T-cell (primary cell): Measurements from ENCODE around the gene AREL1. TPM values are rescaled to one million over a fixed set of nuclear protein-coding genes. Genes with fewer than 3 reads are reported as not detected.

Source experiments
- ATAC-seq, 4 experiments: fragments of 200-7000 bp in 3 of 4; fragments of 150-1000 bp in 1 of 4; cut with Tn5 transposase; replicated peaks in 1 of 4; 1 replicate in 3 of 4; 2 replicates in 1 of 4; pipeline ENCODE4 v1.10.0; 2021; ENCODE audit warnings: moderate library complexity in 3 of 4, mild to moderate bottlenecking in 2 of 4, moderate number of reproducible peaks in 1 of 4
- CTCF ChIA-PET, 2 donors: fragments of 300-600 bp; sonication (Branson Sonifier 250); formaldehyde crosslinking; loops; one replicate each; lab custom pipeline; 2022; ENCODE audit warnings: antibody characterized with exemption in 2 of 2; lab: Charles Lee
- POLR2A ChIA-PET, 2 donors: fragments of 300-600 bp; sonication (Branson Sonifier 250); formaldehyde crosslinking; loops; one replicate each; lab custom pipeline; 2022; ENCODE audit warnings: antibody characterized with exemption in 2 of 2; lab: Charles Lee
- DNase-seq, 35 experiments: peaks; one replicate each; pipeline versions ENCODE4 v3.0.0 to v3.0.0-alpha.2; 2013 to 2023
- H3K27ac ChIP-seq: one replicate; pipeline ENCODE4 v1.5.1; 2013; ENCODE audit warnings: low read length
- H3K27me3 ChIP-seq, 2 experiments: replicated peaks in 1 of 2; 1 replicate in 1 of 2; 2 replicates in 1 of 2; pipeline versions ENCODE4 v1.6.1 to v1.7.0; 2013; ENCODE audit warnings: low read length in 1 of 2, mixed read lengths in 1 of 2; ENCODE audit not compliant: control insufficient read depth in 2 of 2, insufficient read depth in 2 of 2; ENCODE audit errors: extremely low read depth in 1 of 2
- H3K36me3 ChIP-seq, 2 donors: 1 replicate in 1 of 2; 2 replicates in 1 of 2; pipeline versions ENCODE4 v1.6.1 to v1.7.0; 2013; ENCODE audit warnings: low read length in 1 of 2; ENCODE audit not compliant: control insufficient read depth in 2 of 2, insufficient read depth in 1 of 2; ENCODE audit errors: extremely low read depth in 1 of 2
- H3K4me1 ChIP-seq, 2 experiments: 1 replicate in 1 of 2; 2 replicates in 1 of 2; pipeline versions ENCODE4 v1.6.1 to v1.7.0; 2013; ENCODE audit warnings: low read length in 2 of 2, mixed read lengths in 1 of 2; ENCODE audit not compliant: insufficient read depth in 2 of 2, control insufficient read depth in 1 of 2; ENCODE audit errors: extremely low read depth in 1 of 2
- H3K4me3 ChIP-seq, 2 donors: 1 replicate in 1 of 2; 2 replicates in 1 of 2; pipeline versions ENCODE4 v1.5.1 to v1.7.0; 2013; ENCODE audit warnings: mild to moderate bottlenecking in 2 of 2, low read length in 1 of 2, moderate library complexity in 1 of 2; ENCODE audit not compliant: control insufficient read depth in 1 of 2; ENCODE audit errors: extremely low read depth in 1 of 2
- H3K9me3 ChIP-seq: 2 replicates; pipeline ENCODE4 v1.7.0; 2013
- H3K27ac Mint-ChIP-seq, 2 donors: one replicate each; pipeline ENCODE4 v1.8.0; 2020 to 2021; ENCODE audit warnings: mild to moderate bottlenecking in 2 of 2, mixed read lengths in 2 of 2
- H3K27me3 Mint-ChIP-seq, 2 donors: one replicate each; pipeline ENCODE4 v1.8.0; 2021 to 2022; ENCODE audit warnings: mixed read lengths in 2 of 2
- H3K36me3 Mint-ChIP-seq: one replicate; pipeline ENCODE4 v1.8.0; 2021; ENCODE audit warnings: mixed read lengths
- H3K4me1 Mint-ChIP-seq, 3 donors: one replicate each; pipeline ENCODE4 v1.8.0; 2020 to 2022; ENCODE audit warnings: mixed read lengths in 3 of 3, mild to moderate bottlenecking in 1 of 3
- H3K4me3 Mint-ChIP-seq, 3 donors: one replicate each; pipeline ENCODE4 v1.8.0; 2020 to 2022; ENCODE audit warnings: mild to moderate bottlenecking in 3 of 3, mixed read lengths in 3 of 3, moderate library complexity in 3 of 3
- H3K9me3 Mint-ChIP-seq, 3 donors: one replicate each; pipeline ENCODE4 v1.8.0; 2020 to 2022; ENCODE audit warnings: mixed read lengths in 3 of 3
- WGBS: methylation state at CpG from one replicate; pipeline ENCODE4 v1.1.5; 2013; ENCODE audit warnings: missing lambda C conversion rate; ENCODE audit not compliant: insufficient coverage; 5-methylcytosine and 5-hydroxymethylcytosine counted together
- total RNA-seq, 35 experiments: library from RNA in 6 of 35; stranded (reverse) in 6 of 35; fragments of 120-200 nt in 1 of 35; gene quantifications; one replicate each; pipeline versions ENCODE4 v1.2.1 to v1.2.4 and lab custom pipeline; 2013 to 2026

The AREL1 gene
- total RNA-seq, 5 donors from 2014 or later (not counting 1 experiment from before 2014, with no cell fraction given), result 38.7 to 46.2 (median 42.3) TPM

- ATAC-seq (no peak), DNase-seq (no peak)
- Mint-ChIP-seq H3K27me3 (no peaks in the 10 kb centered on the region), H3K9me3 (no peaks in the 10 kb centered on the region), H3K4me3 (no peak overlapping the region), H3K36me3 (peaks cover 62% of the 10 kb centered on the region), H3K4me1 (peaks cover 22 to 34% (median 24%) of the 10 kb centered on the region in 3 donors), H3K27ac (peak overlapping the region; percentile 60 to 84)
- Histone ChIP-seq H3K4me1 (peaks cover 9 to 15% of the 10 kb centered on the region in 2 experiments), H3K27ac (no peak overlapping the region), H3K4me3 (no peak overlapping the region), H3K27me3 (no peaks in the 10 kb centered on the region), H3K36me3 (peaks cover 0 to 64% of the 10 kb centered on the region in 2 donors), H3K9me3 (no peaks in the 10 kb centered on the region)
- 38% methylated on average over 1 of the region's 3 CpGs for WGBS
- CTCF ChIA-PET, result no interaction called here
- POLR2A ChIA-PET, result no interaction called here
Observed at GRCh38 chr14:74683406-74683805, 29.5 kb downstream of the AREL1 start.

GRCh38 chr14:74682169-74682952 is 30.5 kb downstream of the AREL1 start:
- H3K9me3 ChIP-seq, result no peaks in the 10 kb centered on the region
- Mint-ChIP-seq H3K27ac (no peak overlapping the region), H3K4me3 (no peak overlapping the region), H3K4me1 (peaks cover 22 to 34% (median 24%) of the 10 kb centered on the region in 3 donors), H3K27me3 (no peaks in the 10 kb centered on the region), H3K9me3 (no peaks in the 10 kb centered on the region), H3K36me3 (peaks cover 57% of the 10 kb centered on the region)
- POLR2A ChIA-PET, result no interaction called here
- H3K4me1 ChIP-seq, result peaks cover 9 to 15% of the 10 kb centered on the region in 2 experiments
- CTCF ChIA-PET, result no interaction called here
- H3K27ac ChIP-seq, result no peak overlapping the region
- ATAC-seq, result no peak
- H3K4me3 ChIP-seq, result no peak overlapping the region
- H3K27me3 ChIP-seq, result no peaks in the 10 kb centered on the region
- peaks cover 0 to 58% of the 10 kb centered on the region in 2 donors for H3K36me3 ChIP-seq
- WGBS, result 95% methylated on average over 7 of the region's 10 CpGs
- no peak for DNase-seq

GRCh38 chr14:74675219-74675618 is 37.7 kb downstream of the AREL1 start:
- Histone ChIP-seq H3K27me3 (no peaks in the 10 kb centered on the region), H3K4me3 (no peak overlapping the region), H3K27ac (no peak overlapping the region), H3K36me3 (peaks cover 2 to 65% of the 10 kb centered on the region in 2 donors), H3K9me3 (no peaks in the 10 kb centered on the region), H3K4me1 (no peaks in the 10 kb centered on the region)
- Mint-ChIP-seq H3K36me3 (peaks cover 55% of the 10 kb centered on the region), H3K4me3 (no peak overlapping the region), H3K27me3 (no peaks in the 10 kb centered on the region), H3K27ac (no peak overlapping the region), H3K4me1 (no peaks in the 10 kb centered on the region), H3K9me3 (no peaks in the 10 kb centered on the region)
- ChIA-PET CTCF (no interaction called here), POLR2A (interaction anchor here in 1 of 2 donors (0.6 kb wide), 1 partner anchor 1626 kb away, joined by 5 read pairs; no protein-coding TSS in a partner anchor)
- no peak for ATAC-seq
- DNase-seq, result no peak

GRCh38 chr14:74673768-74674167 is 39.1 kb downstream of the AREL1 start:
- H3K4me1 Mint-ChIP-seq, result no peaks in the 10 kb centered on the region
- H3K9me3 Mint-ChIP-seq, result no peaks in the 10 kb centered on the region
- no peaks in the 10 kb centered on the region for H3K27me3 Mint-ChIP-seq
- H3K27ac ChIP-seq, result no peak overlapping the region
- DNase-seq (no peak), ATAC-seq (no peak)
- no peak overlapping the region for H3K4me3 Mint-ChIP-seq
- H3K4me1 ChIP-seq, result no peaks in the 10 kb centered on the region
- no CpG with 5 or more reads among the region's 4 CpGs for WGBS
- POLR2A ChIA-PET, result interaction anchor here in 1 of 2 donors (0.5 kb wide), 1 partner anchor 31 kb away, joined by 5 read pairs; no protein-coding TSS in a partner anchor
- H3K4me3 ChIP-seq, result no peak overlapping the region
- H3K27me3 ChIP-seq, result no peaks in the 10 kb centered on the region
- CTCF ChIA-PET, result no interaction called here
- H3K27ac Mint-ChIP-seq, result no peak overlapping the region
- H3K9me3 ChIP-seq, result no peaks in the 10 kb centered on the region
- H3K36me3 Mint-ChIP-seq, result peaks cover 54% of the 10 kb centered on the region
- peaks cover 2 to 73% of the 10 kb centered on the region in 2 donors for H3K36me3 ChIP-seq

- Histone ChIP-seq H3K27me3 (no peaks in the 10 kb centered on the region), H3K27ac (no peak overlapping the region), H3K4me1 (no peaks in the 10 kb centered on the region), H3K4me3 (no peak overlapping the region), H3K9me3 (no peaks in the 10 kb centered on the region), H3K36me3 (peaks cover 5 to 92% of the 10 kb centered on the region in 2 donors)
- no peak overlapping the region for H3K4me3 Mint-ChIP-seq
- H3K27me3 Mint-ChIP-seq, result no peaks in the 10 kb centered on the region
- H3K4me1 Mint-ChIP-seq, result no peaks in the 10 kb centered on the region
- POLR2A ChIA-PET, result no interaction called here
- H3K9me3 Mint-ChIP-seq, result no peaks in the 10 kb centered on the region
- 100% methylated on average over 1 of the region's 4 CpGs for WGBS
- DNase-seq (no peak), ATAC-seq (no peak)
- H3K27ac Mint-ChIP-seq, result no peak overlapping the region
- CTCF ChIA-PET, result no interaction called here
- H3K36me3 Mint-ChIP-seq, result peaks cover 64% of the 10 kb centered on the region
Observed at GRCh38 chr14:74671789-74672188, 41.1 kb downstream of the AREL1 start.

- H3K27me3 ChIP-seq, result no peaks in the 10 kb centered on the region
- no peaks in the 10 kb centered on the region for H3K9me3 ChIP-seq
- Mint-ChIP-seq H3K4me3 (no peak overlapping the region), H3K27me3 (no peaks in the 10 kb centered on the region), H3K4me1 (no peaks in the 10 kb centered on the region), H3K36me3 (peaks cover 64% of the 10 kb centered on the region), H3K9me3 (no peaks in the 10 kb centered on the region), H3K27ac (no peak overlapping the region)
- ChIA-PET POLR2A (interaction anchor here in 1 of 2 donors (0.7 kb wide), 1 partner anchor 558 kb away, joined by 6 read pairs; no protein-coding TSS in a partner anchor), CTCF (interaction anchor here in 1 of 2 donors (0.9 kb wide), 1 partner anchor 190 kb away, joined by 3 read pairs; no protein-coding TSS in a partner anchor)
- no peak overlapping the region for H3K4me3 ChIP-seq
- no CpG with 5 or more reads among the region's 9 CpGs for WGBS
- DNase-seq (no peak), ATAC-seq (no peak)
- H3K36me3 ChIP-seq, result peaks cover 5 to 93% of the 10 kb centered on the region in 2 donors
- no peaks in the 10 kb centered on the region for H3K4me1 ChIP-seq
- no peak overlapping the region for H3K27ac ChIP-seq
Observed at GRCh38 chr14:74670726-74671411, 42.0 kb downstream of the AREL1 start.
